ENCODE measurements around the gene FSTL3. TPM values are rescaled to one million over a fixed set of nuclear protein-coding genes. Genes with fewer than 3 reads are reported as not detected.
A peak's percentile ranks its signal among the peaks of the same experiment; 100 is the strongest.

FSTL3 gene
- total and polyA plus RNA-seq, 2 of the 13 experiments (the other 11 are each of a cell fraction or from before 2014, with no cell fraction given) = 13.5 to 15.6 TPM

- TF ChIP-seq, protein P1, sequence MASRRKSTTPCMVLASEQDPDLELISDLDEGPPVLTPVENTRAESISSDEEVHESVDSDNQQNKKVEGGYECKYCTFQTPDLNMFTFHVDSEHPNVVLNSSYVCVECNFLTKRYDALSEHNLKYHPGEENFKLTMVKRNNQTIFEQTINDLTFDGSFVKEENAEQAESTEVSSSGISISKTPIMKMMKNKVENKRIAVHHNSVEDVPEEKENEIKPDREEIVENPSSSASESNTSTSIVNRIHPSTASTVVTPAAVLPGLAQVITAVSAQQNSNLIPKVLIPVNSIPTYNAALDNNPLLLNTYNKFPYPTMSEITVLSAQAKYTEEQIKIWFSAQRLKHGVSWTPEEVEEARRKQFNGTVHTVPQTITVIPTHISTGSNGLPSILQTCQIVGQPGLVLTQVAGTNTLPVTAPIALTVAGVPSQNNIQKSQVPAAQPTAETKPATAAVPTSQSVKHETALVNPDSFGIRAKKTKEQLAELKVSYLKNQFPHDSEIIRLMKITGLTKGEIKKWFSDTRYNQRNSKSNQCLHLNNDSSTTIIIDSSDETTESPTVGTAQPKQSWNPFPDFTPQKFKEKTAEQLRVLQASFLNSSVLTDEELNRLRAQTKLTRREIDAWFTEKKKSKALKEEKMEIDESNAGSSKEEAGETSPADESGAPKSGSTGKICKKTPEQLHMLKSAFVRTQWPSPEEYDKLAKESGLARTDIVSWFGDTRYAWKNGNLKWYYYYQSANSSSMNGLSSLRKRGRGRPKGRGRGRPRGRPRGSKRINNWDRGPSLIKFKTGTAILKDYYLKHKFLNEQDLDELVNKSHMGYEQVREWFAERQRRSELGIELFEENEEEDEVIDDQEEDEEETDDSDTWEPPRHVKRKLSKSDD (CRISPR knock-in tag; IDR thresholded peaks at IDR 0.05; ENCODE audit: low read depth) = peak; percentile 68; the same call in 1 of the 2 replicates
- no peak for TF ChIP-seq NR2F2 (IDR thresholded peaks at IDR 0.05; ENCODE audit: borderline replicate concordance, low read depth)
- no peak for TF ChIP-seq CHD4 (IDR thresholded peaks at IDR 0.05; ENCODE audit: borderline replicate concordance, low read length)
- peak; percentile 53; the same call in 1 of the 2 replicates for TF ChIP-seq NKX3-1 (CRISPR knock-in tag; IDR thresholded peaks at IDR 0.05)
- no peak for TF ChIP-seq SP140L (CRISPR knock-in tag; IDR thresholded peaks at IDR 0.05; ENCODE audit: borderline replicate concordance)
- TF ChIP-seq, protein P2, sequence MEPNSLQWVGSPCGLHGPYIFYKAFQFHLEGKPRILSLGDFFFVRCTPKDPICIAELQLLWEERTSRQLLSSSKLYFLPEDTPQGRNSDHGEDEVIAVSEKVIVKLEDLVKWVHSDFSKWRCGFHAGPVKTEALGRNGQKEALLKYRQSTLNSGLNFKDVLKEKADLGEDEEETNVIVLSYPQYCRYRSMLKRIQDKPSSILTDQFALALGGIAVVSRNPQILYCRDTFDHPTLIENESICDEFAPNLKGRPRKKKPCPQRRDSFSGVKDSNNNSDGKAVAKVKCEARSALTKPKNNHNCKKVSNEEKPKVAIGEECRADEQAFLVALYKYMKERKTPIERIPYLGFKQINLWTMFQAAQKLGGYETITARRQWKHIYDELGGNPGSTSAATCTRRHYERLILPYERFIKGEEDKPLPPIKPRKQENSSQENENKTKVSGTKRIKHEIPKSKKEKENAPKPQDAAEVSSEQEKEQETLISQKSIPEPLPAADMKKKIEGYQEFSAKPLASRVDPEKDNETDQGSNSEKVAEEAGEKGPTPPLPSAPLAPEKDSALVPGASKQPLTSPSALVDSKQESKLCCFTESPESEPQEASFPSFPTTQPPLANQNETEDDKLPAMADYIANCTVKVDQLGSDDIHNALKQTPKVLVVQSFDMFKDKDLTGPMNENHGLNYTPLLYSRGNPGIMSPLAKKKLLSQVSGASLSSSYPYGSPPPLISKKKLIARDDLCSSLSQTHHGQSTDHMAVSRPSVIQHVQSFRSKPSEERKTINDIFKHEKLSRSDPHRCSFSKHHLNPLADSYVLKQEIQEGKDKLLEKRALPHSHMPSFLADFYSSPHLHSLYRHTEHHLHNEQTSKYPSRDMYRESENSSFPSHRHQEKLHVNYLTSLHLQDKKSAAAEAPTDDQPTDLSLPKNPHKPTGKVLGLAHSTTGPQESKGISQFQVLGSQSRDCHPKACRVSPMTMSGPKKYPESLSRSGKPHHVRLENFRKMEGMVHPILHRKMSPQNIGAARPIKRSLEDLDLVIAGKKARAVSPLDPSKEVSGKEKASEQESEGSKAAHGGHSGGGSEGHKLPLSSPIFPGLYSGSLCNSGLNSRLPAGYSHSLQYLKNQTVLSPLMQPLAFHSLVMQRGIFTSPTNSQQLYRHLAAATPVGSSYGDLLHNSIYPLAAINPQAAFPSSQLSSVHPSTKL (CRISPR knock-in tag; IDR thresholded peaks at IDR 0.05) = peak; percentile 51; the same call in 1 of the 2 replicates
- TF ChIP-seq, protein P3, sequence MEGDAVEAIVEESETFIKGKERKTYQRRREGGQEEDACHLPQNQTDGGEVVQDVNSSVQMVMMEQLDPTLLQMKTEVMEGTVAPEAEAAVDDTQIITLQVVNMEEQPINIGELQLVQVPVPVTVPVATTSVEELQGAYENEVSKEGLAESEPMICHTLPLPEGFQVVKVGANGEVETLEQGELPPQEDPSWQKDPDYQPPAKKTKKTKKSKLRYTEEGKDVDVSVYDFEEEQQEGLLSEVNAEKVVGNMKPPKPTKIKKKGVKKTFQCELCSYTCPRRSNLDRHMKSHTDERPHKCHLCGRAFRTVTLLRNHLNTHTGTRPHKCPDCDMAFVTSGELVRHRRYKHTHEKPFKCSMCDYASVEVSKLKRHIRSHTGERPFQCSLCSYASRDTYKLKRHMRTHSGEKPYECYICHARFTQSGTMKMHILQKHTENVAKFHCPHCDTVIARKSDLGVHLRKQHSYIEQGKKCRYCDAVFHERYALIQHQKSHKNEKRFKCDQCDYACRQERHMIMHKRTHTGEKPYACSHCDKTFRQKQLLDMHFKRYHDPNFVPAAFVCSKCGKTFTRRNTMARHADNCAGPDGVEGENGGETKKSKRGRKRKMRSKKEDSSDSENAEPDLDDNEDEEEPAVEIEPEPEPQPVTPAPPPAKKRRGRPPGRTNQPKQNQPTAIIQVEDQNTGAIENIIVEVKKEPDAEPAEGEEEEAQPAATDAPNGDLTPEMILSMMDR (CRISPR knock-in tag; IDR thresholded peaks at IDR 0.05) = 0 out of 2 replicates have a peak, but pooled peaks have one; percentile 23
- peak; percentile 82; the same call in 1 of the 2 replicates for TF ChIP-seq ESRRA (CRISPR knock-in tag; IDR thresholded peaks at IDR 0.05; ENCODE audit: low read depth)
- no peak for TF ChIP-seq AGO2 (optimal IDR thresholded peaks at IDR 0.05; ENCODE audit: low read depth, low read length)
- TF ChIP-seq GABPA (IDR thresholded peaks at IDR 0.05; ENCODE audit: low read depth, low read length) = no peak
- no peak for TF ChIP-seq GABPA (CRISPR knock-in tag; IDR thresholded peaks at IDR 0.05; ENCODE audit: low read depth)
- no peak for TF ChIP-seq GPN1 (CRISPR knock-in tag; IDR thresholded peaks at IDR 0.05; ENCODE audit: borderline replicate concordance)
- no peak for TF ChIP-seq PPARG (CRISPR knock-in tag; conservative IDR thresholded peaks at IDR 0.05)
- no peak for TF ChIP-seq XRCC5 (optimal IDR thresholded peaks at IDR 0.05; ENCODE audit: low read length)
- no peak for TF ChIP-seq MED8 (CRISPR knock-in tag; IDR thresholded peaks at IDR 0.05; ENCODE audit: insufficient replicate concordance)
- TF ChIP-seq CEBPB (IDR thresholded peaks at IDR 0.05; ENCODE audit: borderline replicate concordance, low read depth, low read length) = peak; percentile 93
- no peak for TF ChIP-seq TGIF2 (CRISPR knock-in tag; IDR thresholded peaks at IDR 0.05)
- TF ChIP-seq YEATS4 (CRISPR knock-in tag; IDR thresholded peaks at IDR 0.05; ENCODE audit: borderline replicate concordance) = no peak; the same call in 1 of the 2 replicates
- no peak for TF ChIP-seq IRX3 (CRISPR knock-in tag; IDR thresholded peaks at IDR 0.05; ENCODE audit: borderline replicate concordance, low read depth)
- TF ChIP-seq HNRNPK (IDR thresholded peaks at IDR 0.05; ENCODE audit: low read depth, low read length, poor library complexity, severe bottlenecking) = no peak
- TF ChIP-seq HOXA3 (CRISPR knock-in tag; IDR thresholded peaks at IDR 0.05) = peak; percentile 70
- TF ChIP-seq MXD3 (CRISPR knock-in tag; IDR thresholded peaks at IDR 0.05) = peak; percentile 46; the same call in 1 of the 2 replicates
Observed at GRCh38 chr19:718991-719512, 42.9 kb downstream of the FSTL3 start (continued).

Data from HepG2 (cell line).